ENCODE measurements around the gene CDH13.

Gene CDH13

GRCh38 chr16:82782715-82783251 lies 156.0 kb downstream of the CDH13 start:
- no peak for FAIRE-seq

DNA sequence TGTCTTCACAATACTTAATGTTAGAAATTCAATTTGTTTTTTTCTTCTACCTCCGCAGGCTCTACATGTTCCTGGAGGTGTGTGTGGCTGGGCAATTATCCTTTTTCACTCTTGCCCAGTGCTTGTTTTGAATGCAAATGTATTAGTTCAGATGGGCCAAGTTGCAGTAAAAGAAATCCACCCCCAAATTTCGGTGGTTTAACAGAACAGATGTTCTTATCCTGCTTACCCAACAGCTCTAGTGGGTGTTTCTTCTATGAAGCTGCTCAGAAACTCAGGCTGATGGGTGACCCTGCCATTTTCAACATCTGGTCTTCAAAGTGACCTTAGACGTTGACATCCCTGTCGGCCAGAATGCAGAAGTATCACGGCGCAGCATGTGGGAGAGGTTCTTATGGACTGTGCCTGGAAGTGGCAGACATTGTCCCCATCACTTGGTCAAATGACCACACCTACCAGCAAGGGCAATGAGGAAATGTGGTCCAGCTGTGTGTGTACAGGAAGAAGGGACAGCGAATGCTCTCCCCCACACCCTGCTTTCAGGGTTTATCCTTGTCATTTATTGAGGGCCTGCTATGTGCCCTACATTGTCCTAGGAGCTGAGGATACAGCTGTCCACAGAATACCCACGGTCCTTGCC lies 157.3 kb downstream of the CDH13 start:
- FAIRE-seq (no peak), DNase-seq (ENCODE audit: low spot score) (no peak)

More at GRCh38 chr16:82782715-82783251, 156.0 kb downstream of the CDH13 start:
- DNase-seq (ENCODE audit: low spot score) = no peak

GRCh38 chr16:82784573-82784968 lies 157.8 kb downstream of the CDH13 start:
- DNase-seq (ENCODE audit: low spot score) (no peak), FAIRE-seq (no peak)

GRCh38 chr16:82788225-82788624 lies 161.5 kb downstream of the CDH13 start:
- FAIRE-seq = no peak

GRCh38 chr16:82788919-82789318 lies 162.2 kb downstream of the CDH13 start:
- FAIRE-seq (no peak), DNase-seq (ENCODE audit: low spot score) (no peak)

More at GRCh38 chr16:82788225-82788624, 161.5 kb downstream of the CDH13 start:
- no peak for DNase-seq (ENCODE audit: low spot score)

- FAIRE-seq = no peak
- DNase-seq (ENCODE audit: low spot score) = no peak
These were observed 165.9 kb downstream of the CDH13 start for GRCh38 chr16:82792693-82793092.

DNA sequence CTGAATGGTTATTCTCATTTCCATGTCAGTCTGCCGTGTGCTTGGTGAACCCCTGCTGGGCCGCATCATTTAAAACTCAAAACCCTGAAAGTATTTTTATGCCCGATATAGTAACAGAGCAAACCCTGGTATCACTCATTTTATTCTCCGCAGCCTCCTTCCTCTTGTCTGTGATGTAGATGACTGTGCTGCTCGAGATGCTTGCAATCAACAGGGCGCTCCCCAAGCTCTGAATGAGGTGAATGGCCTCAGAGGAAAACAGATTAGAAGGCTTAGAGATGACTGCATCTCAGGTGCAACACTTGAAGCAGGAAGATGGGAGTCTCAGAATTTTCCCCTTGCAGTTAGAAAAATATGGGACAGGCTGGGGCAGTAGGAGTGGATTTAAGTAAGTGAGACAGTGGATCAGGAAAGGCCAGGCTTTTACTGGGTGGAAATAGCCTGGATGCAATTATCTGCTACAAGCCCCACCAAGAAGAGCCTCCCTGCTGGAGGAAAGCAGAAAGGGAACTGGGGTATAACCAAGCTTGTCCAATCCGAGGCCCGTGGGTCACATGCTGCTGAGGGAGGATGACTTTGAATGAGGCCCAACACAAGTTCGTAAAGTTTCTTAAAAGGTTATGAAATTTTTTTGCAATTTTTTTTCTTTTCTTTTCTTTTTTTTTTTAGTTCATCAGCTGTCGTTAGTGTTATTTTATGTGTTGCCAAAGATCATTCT lies 166.9 kb downstream of the CDH13 start:
- FAIRE-seq = no peak
- DNase-seq (ENCODE audit: low spot score) = no peak

GRCh38 chr16:82796047-82796446 lies 169.3 kb downstream of the CDH13 start:
- DNase-seq (ENCODE audit: low spot score) (no peak), FAIRE-seq (no peak)

GRCh38 chr16:82801361-82801760 lies 174.6 kb downstream of the CDH13 start:
- DNase-seq (ENCODE audit: low spot score) (no peak), FAIRE-seq (no peak)

GRCh38 chr16:82805866-82806265 lies 179.1 kb downstream of the CDH13 start:
- DNase-seq (ENCODE audit: low spot score) = no peak
- FAIRE-seq = no peak

GRCh38 chr16:82807311-82807710 lies 180.5 kb downstream of the CDH13 start:
- no peak for DNase-seq (ENCODE audit: low spot score)
- no peak for FAIRE-seq

DNA sequence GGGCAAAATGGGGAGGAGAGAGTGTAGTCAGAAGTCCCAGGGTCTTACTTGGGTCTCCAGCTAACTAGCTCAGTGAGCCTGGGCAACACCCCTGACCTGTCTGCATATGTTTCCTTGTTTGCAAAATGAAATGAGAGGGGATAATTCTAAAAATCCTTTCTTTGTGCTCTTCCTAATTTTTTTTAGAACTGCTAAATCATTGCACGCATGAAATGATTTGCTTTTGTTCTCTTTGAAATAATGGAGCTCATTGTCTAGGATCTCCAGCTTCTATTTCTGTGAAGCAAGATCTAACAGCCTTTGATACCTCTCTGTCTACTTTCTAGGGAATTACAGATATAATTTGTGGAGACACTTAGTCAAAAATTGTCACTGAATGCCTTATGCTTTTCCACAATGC lies 181.3 kb downstream of the CDH13 start:
- DNase-seq (ENCODE audit: low spot score) (no peak), FAIRE-seq (no peak)

- no peak for DNase-seq (ENCODE audit: low spot score)
- no peak for FAIRE-seq
These were observed 183.3 kb downstream of the CDH13 start for GRCh38 chr16:82810077-82810476.

- no peak for FAIRE-seq
- no peak for DNase-seq (ENCODE audit: low spot score)
These were observed 187.3 kb downstream of the CDH13 start for GRCh38 chr16:82814059-82814458.

GRCh38 chr16:82819286-82819685 lies 192.5 kb downstream of the CDH13 start:
- DNase-seq (ENCODE audit: low spot score) (no peak), FAIRE-seq (no peak)

DNA sequence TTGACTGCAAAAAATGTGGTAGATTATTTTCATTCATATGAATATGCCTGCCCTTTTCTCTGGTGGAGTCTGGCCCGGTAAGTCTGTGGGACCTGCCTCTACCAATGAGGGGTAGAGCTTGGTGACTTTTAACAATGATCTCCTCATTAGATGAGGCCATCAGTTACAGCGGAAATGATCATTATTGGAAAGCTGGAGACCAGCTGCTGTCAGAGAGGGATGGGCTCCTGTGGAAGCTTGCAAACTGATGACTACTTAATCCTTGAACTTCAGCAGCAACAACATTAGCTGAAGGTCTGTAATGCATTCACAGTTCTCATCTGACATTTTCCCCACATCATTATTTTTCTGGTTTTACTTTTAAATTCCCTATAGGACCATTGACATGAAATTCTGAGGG lies 194.1 kb downstream of the CDH13 start:
- DNase-seq (ENCODE audit: low spot score) = no peak
- no peak for FAIRE-seq

DNA sequence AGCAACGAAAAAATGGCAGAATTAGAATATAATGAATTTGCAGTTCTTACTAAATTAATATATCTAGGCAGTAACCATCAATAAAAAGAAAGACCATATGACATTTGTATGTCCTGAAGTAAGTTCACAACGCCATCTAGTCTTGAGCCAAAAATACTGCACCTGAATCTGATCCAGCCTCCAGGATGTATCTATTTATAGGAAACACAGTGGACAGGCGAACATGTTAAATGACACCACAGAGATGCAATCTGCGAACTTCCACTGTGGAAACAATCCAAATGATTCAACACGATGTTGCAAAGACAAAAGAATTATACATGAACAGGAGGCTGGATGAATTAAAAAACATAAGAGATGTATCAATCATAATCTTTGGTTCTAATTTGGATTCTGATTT lies 197.6 kb downstream of the CDH13 start:
- no peak for DNase-seq (ENCODE audit: low spot score)
- FAIRE-seq = no peak

DNA sequence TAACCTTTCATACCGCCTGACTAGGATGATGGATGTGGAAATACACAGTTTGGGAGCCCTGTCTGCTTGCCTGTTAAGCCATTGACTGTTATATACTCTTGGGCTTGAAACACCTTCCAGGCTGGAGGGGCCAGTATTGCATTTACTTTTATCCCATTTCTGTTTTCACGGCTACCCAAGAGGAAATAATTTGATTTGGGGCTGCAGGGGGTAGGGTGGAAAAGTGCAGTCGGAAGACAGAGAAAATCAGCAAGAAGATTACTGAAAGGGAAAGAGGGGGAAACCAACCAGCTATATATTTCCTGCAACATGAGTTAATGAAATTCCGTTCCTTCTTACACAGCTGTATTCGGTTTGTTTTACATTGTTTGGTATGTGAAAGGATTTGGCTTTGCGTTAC lies 202.5 kb downstream of the CDH13 start:
- no peak for FAIRE-seq
- no peak for DNase-seq (ENCODE audit: low spot score)

GRCh38 chr16:82830944-82831343 lies 204.2 kb downstream of the CDH13 start:
- no peak for FAIRE-seq

GRCh38 chr16:82832821-82833220 lies 206.1 kb downstream of the CDH13 start:
- no peak for FAIRE-seq
- no peak for DNase-seq (ENCODE audit: low spot score)

More at GRCh38 chr16:82830944-82831343, 204.2 kb downstream of the CDH13 start:
- DNase-seq (ENCODE audit: low spot score) = no peak

DNA sequence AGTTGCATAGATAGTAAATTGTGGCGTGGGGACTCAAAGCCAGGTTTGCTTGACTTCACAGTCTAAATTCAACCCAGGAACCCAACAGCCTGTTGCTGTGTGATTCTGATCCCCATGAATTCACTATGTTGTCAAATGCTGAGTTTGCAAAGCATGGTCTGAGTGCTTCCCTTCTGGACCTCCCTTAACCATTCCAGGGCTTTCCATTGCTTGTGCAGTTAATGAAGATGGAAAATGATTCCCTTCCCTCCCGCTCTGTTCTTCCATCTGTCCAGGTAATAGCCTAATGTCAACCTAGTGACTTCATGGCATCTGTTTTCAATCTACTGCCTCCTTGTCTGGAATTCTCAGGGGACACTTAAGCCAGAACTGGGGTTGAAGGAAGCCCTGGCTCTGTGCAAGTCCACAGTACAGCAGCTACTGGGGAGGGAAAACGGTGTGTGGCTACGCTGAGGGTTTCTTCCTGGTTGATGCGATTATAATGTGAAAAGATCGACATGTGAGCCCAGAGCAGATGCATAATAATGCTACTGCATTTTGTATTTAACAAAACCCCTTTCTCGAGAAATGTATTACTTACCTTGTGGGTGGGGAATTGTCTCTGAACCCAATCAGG lies 206.7 kb downstream of the CDH13 start:
- DNase-seq (ENCODE audit: low spot score) = no peak
- FAIRE-seq = no peak

GRCh38 chr16:82834151-82834815 lies 207.5 kb downstream of the CDH13 start:
- FAIRE-seq (no peak), DNase-seq (ENCODE audit: low spot score) (no peak)

Measured in urothelium cell line (cell line).